GM23338 (cell line): ENCODE measurements around the gene PLCG2. TPM values are rescaled to one million over a fixed set of nuclear protein-coding genes. Genes with fewer than 3 reads are reported as not detected.

Experiments used
- ATAC-seq: fragments of 200-7000 bp; cut with Tn5 transposase; 3 replicates; pipeline ENCODE4 v1.9.1; 2020
- DNase-seq: peaks from one replicate; pipeline ENCODE4 v3.0.0-alpha.2; 2015; ENCODE audit warnings: low spot score
- H2AFZ ChIP-seq: fragments of 200-600 bp; sonication (generic); 2 replicates; pipeline ENCODE4 v1.8.0; 2016; ENCODE audit warnings: antibody characterized with exemption, mild to moderate bottlenecking, moderate library complexity
- H3F3A ChIP-seq: fragments of 200-600 bp; sonication (generic); replicated peaks from 2 replicates; pipeline ENCODE4 v1.8.0; 2017; ENCODE audit warnings: antibody characterized with exemption, mixed run types, low read depth
- H3K27ac ChIP-seq: fragments of 200-600 bp; sonication (generic); 2 replicates; pipeline ENCODE4 v1.6.1; 2016; ENCODE audit warnings: low read depth
- H3K27me3 ChIP-seq: fragments of 200-600 bp; sonication (generic); 2 replicates; pipeline ENCODE4 v1.8.0; 2016; ENCODE audit warnings: mild to moderate bottlenecking, mixed run types, moderate library complexity; ENCODE audit not compliant: insufficient read depth
- H3K36me3 ChIP-seq: fragments of 200-600 bp; sonication (generic); 2 replicates; pipeline ENCODE4 v1.8.0; 2016; ENCODE audit warnings: mild to moderate bottlenecking; ENCODE audit not compliant: insufficient read depth
- H3K4me1 ChIP-seq: fragments of 200-600 bp; sonication (generic); 2 replicates; pipeline ENCODE4 v1.8.0; 2016; ENCODE audit warnings: mild to moderate bottlenecking, moderate library complexity; ENCODE audit not compliant: insufficient read depth
- H3K4me2 ChIP-seq: fragments of 200-600 bp; sonication (generic); 2 replicates; pipeline ENCODE4 v1.7.1; 2017; ENCODE audit warnings: mixed run types
- H3K4me3 ChIP-seq: fragments of 200-600 bp; sonication (generic); 2 replicates; pipeline ENCODE4 v1.6.1; 2016; ENCODE audit warnings: mixed run types
- H3K79me2 ChIP-seq: fragments of 200-600 bp; sonication (generic); replicated peaks from 2 replicates; pipeline ENCODE4 v1.8.0; 2017; ENCODE audit warnings: mild to moderate bottlenecking; ENCODE audit not compliant: insufficient read depth
- H3K9me2 ChIP-seq: fragments of 200-600 bp; sonication (generic); 2 replicates; pipeline ENCODE4 v1.8.0; 2017; ENCODE audit not compliant: insufficient read depth
- H4K20me1 ChIP-seq: fragments of 200-600 bp; sonication (generic); replicated peaks from 2 replicates; pipeline ENCODE4 v1.8.0; 2017; ENCODE audit warnings: mild to moderate bottlenecking; ENCODE audit not compliant: insufficient read depth
- H3K27ac Mint-ChIP-seq: 2 replicates; pipeline ENCODE4 v1.8.0; 2020; ENCODE audit warnings: inconsistent platforms, mild to moderate bottlenecking, moderate library complexity, mixed read lengths
- H3K27me3 Mint-ChIP-seq: 3 replicates; pipeline ENCODE4 v1.8.0; 2022; ENCODE audit warnings: low read depth, mild to moderate bottlenecking, moderate library complexity, mixed read lengths, inconsistent platforms; ENCODE audit not compliant: insufficient read depth, poor library complexity
- H3K36me3 Mint-ChIP-seq: 3 replicates; pipeline ENCODE4 v1.8.0; 2021; ENCODE audit warnings: low read depth, mild to moderate bottlenecking, inconsistent platforms, moderate library complexity, mixed read lengths
- H3K4me1 Mint-ChIP-seq: 3 replicates; pipeline ENCODE4 v1.8.0; 2020; ENCODE audit warnings: mild to moderate bottlenecking, inconsistent platforms, mixed read lengths
- H3K4me3 Mint-ChIP-seq: 3 replicates; pipeline ENCODE4 v1.8.0; 2021; ENCODE audit warnings: moderate library complexity, mild to moderate bottlenecking, inconsistent platforms, mixed read lengths
- H3K9me3 Mint-ChIP-seq: 3 replicates; pipeline ENCODE4 v1.8.0; 2020; ENCODE audit warnings: moderate library complexity, mild to moderate bottlenecking, inconsistent platforms, mixed read lengths
- EZH2 ChIP-seq: fragments of 200-600 bp; sonication (generic); IDR thresholded peaks from one replicate; pipeline ENCODE4 v1.8.0; 2017; ENCODE audit warnings: antibody characterized with exemption, mild to moderate bottlenecking, low read depth; ENCODE audit not compliant: unreplicated experiment
- EZH2phosphoT487 ChIP-seq: fragments of 200-600 bp; sonication (generic); IDR thresholded peaks from one replicate; pipeline ENCODE4 v1.8.1; 2018; ENCODE audit warnings: antibody characterized with exemption; ENCODE audit not compliant: unreplicated experiment
- JUNB ChIP-seq: IDR thresholded peaks from one replicate; pipeline ENCODE4 v1.6.1; 2016; ENCODE audit warnings: antibody characterized with exemption; ENCODE audit not compliant: unreplicated experiment
- ZNF114 ChIP-seq: fragments of 250-450 bp; sonication (Bioruptor Pico); IDR thresholded peaks from 2 replicates; pipeline ENCODE4 v1.5.0; 2020; ENCODE audit warnings: mild to moderate bottlenecking, moderate library complexity
- polyA plus RNA-seq: library from polyadenylated mRNA; unstranded; fragments of >200 nt; fragmentation: Nextera tagmentation; extraction: Ambion mirVana; gene quantifications from 2 replicates; pipeline ENCODE4 v1.2.1, GENCODE V29; 2016
- total RNA-seq: library from RNA; depleted of rRNA; stranded (reverse); fragments of >200 nt; shearing (Covaris generic); gene quantifications from 2 replicates; pipeline ENCODE4 v1.2.3, GENCODE V29; 2014
- TF ChIP-seq, protein P1 (sequence below): fragments of 250-450 bp; sonication (Bioruptor Pico); IDR thresholded peaks from 2 replicates; pipeline ENCODE4 v1.5.0; 2020; ENCODE audit warnings: mild to moderate bottlenecking, moderate library complexity
- TF ChIP-seq, protein P2 (sequence below): IDR thresholded peaks from 2 replicates; pipeline ENCODE4 v1.6.1; 2016; ENCODE audit warnings: antibody characterized with exemption

The PLCG2 gene
- total and polyA plus RNA-seq, 2 experiments from 2014 or later = 2.4 to 5.9 TPM

DNA sequence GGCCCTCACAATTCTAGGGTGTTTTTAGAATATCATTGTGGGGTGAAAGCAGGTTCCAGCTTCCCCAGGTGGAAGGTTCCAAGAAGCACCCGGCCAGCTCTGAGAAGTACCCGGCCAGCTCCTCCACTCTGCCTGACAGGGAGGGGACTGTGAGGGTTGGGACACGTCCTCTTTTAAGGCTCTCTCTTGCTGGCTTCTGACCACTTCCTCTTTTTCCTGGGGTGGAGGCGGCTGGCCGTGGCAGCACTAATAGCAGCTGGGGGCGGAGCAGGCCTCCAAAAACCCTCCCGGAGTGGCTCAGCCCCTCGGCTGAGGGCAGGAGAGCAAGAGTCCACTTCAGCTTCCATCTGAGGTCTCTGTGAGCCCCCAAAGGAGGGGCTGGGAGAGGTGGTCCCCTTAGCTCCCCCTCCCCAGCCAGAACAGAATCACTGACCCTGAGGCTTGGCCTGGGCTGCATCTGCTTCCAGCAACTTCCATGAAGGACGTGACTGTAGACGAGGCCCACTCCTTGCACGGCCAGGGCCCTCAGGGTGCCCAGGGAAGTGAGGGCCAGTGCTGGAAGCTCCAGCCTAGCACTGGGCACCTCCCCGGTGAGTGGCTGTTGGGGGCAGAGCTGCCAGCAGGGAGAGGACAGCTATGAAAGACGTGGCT is 26.7 kb upstream of the PLCG2 start (continued):
- TF ChIP-seq, protein P1, sequence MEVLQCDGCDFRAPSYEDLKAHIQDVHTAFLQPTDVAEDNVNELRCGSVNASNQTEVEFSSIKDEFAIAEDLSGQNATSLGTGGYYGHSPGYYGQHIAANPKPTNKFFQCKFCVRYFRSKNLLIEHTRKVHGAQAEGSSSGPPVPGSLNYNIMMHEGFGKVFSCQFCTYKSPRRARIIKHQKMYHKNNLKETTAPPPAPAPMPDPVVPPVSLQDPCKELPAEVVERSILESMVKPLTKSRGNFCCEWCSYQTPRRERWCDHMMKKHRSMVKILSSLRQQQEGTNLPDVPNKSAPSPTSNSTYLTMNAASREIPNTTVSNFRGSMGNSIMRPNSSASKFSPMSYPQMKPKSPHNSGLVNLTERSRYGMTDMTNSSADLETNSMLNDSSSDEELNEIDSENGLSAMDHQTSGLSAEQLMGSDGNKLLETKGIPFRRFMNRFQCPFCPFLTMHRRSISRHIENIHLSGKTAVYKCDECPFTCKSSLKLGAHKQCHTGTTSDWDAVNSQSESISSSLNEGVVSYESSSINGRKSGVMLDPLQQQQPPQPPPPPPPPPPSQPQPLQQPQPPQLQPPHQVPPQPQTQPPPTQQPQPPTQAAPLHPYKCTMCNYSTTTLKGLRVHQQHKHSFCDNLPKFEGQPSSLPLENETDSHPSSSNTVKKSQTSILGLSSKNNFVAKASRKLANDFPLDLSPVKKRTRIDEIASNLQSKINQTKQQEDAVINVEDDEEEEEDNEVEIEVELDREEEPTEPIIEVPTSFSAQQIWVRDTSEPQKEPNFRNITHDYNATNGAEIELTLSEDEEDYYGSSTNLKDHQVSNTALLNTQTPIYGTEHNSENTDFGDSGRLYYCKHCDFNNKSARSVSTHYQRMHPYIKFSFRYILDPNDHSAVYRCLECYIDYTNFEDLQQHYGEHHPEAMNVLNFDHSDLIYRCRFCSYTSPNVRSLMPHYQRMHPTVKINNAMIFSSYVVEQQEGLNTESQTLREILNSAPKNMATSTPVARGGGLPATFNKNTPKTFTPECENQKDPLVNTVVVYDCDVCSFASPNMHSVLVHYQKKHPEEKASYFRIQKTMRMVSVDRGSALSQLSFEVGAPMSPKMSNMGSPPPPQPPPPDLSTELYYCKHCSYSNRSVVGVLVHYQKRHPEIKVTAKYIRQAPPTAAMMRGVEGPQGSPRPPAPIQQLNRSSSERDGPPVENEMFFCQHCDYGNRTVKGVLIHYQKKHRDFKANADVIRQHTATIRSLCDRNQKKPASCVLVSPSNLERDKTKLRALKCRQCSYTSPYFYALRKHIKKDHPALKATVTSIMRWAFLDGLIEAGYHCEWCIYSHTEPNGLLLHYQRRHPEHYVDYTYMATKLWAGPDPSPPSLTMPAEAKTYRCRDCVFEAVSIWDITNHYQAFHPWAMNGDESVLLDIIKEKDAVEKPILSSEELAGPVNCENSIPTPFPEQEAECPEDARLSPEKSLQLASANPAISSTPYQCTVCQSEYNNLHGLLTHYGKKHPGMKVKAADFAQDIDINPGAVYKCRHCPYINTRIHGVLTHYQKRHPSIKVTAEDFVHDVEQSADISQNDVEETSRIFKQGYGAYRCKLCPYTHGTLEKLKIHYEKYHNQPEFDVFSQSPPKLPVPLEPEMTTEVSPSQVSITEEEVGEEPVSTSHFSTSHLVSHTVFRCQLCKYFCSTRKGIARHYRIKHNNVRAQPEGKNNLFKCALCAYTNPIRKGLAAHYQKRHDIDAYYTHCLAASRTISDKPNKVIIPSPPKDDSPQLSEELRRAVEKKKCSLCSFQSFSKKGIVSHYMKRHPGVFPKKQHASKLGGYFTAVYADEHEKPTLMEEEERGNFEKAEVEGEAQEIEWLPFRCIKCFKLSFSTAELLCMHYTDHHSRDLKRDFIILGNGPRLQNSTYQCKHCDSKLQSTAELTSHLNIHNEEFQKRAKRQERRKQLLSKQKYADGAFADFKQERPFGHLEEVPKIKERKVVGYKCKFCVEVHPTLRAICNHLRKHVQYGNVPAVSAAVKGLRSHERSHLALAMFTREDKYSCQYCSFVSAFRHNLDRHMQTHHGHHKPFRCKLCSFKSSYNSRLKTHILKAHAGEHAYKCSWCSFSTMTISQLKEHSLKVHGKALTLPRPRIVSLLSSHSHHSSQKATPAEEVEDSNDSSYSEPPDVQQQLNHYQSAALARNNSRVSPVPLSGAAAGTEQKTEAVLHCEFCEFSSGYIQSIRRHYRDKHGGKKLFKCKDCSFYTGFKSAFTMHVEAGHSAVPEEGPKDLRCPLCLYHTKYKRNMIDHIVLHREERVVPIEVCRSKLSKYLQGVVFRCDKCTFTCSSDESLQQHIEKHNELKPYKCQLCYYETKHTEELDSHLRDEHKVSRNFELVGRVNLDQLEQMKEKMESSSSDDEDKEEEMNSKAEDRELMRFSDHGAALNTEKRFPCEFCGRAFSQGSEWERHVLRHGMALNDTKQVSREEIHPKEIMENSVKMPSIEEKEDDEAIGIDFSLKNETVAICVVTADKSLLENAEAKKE = no peak
- TF ChIP-seq, protein P2, sequence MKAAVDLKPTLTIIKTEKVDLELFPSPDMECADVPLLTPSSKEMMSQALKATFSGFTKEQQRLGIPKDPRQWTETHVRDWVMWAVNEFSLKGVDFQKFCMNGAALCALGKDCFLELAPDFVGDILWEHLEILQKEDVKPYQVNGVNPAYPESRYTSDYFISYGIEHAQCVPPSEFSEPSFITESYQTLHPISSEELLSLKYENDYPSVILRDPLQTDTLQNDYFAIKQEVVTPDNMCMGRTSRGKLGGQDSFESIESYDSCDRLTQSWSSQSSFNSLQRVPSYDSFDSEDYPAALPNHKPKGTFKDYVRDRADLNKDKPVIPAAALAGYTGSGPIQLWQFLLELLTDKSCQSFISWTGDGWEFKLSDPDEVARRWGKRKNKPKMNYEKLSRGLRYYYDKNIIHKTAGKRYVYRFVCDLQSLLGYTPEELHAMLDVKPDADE = no peak
- TF ChIP-seq ZNF114 (CRISPR knock-in tag) (no peak), EZH2phosphoT487 (no peak), EZH2 (no peak)

DNA sequence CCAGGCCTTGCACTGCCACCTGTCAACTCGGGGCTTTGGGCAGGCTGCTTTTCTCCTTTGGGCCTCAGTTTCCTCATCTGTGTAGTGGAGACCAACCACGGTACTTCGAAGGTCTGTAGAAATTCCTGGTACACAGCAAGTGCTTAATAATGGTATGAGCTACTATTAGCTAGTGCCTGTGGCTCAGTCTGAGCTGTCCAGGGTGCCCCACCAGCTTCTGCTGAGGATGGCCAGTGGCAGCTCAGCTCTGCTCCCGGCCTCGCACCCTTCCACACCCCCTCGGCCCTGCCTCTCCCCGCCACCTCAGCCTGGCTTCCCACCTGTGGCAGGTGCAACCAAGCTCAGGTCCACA is 26.2 kb upstream of the PLCG2 start:
- H3K9me3 Mint-ChIP-seq = no peaks in the 10 kb centered on the region
- Histone ChIP-seq H4K20me1 (no peaks in the 10 kb centered on the region; the same call in 1 of the 2 replicates), H3K79me2 (no peaks in the 10 kb centered on the region), H3K27me3 (no peaks in the 10 kb centered on the region), H3F3A (no peaks in the 10 kb centered on the region), H3K4me2 (no peak overlapping the region), H3K27ac (no peak overlapping the region), H3K4me3 (no peak overlapping the region), H3K9me2 (no peaks in the 10 kb centered on the region), H3K36me3 (no peaks in the 10 kb centered on the region), H3K4me1 (0 out of 2 replicates have a peak, but pooled peaks cover 9% of the 10 kb centered on the region), H2AFZ (no peak overlapping the region)
- TF ChIP-seq JUNB = no peak
- H3K27me3 Mint-ChIP-seq = peaks cover 3% of the 10 kb centered on the region
- ATAC-seq = no peak
- no peaks in the 10 kb centered on the region for H3K36me3 Mint-ChIP-seq
- peaks cover 11% of the 10 kb centered on the region for H3K4me1 Mint-ChIP-seq
- H3K27ac Mint-ChIP-seq = no peak overlapping the region
- H3K4me3 Mint-ChIP-seq = no peak overlapping the region
- DNase-seq = no peak
